Spinal cord (tissue), 10 donors: ENCODE data around the gene GH2. TPM values are rescaled to one million over a fixed set of nuclear protein-coding genes. Genes with fewer than 3 reads are reported as not detected.
A peak's percentile ranks its signal among the peaks of the same experiment; 100 is the strongest.
"Not testable (repeated sequence)": the region's sequence is repeated elsewhere in the genome, so short reads cannot be mapped to it uniquely, and the experiment has no call there.

Source experiments
- DNase-seq, 6 donors: peaks; one replicate each; pipeline versions ENCODE4 v3.0.0 to v3.0.0-alpha.2; 2013 to 2015; ENCODE audit warnings: low spot score in 6 of 6, low read depth in 4 of 6
- H3K27ac ChIP-seq: one replicate; pipeline ENCODE4 v1.5.1; 2013; ENCODE audit warnings: low read depth, low read length, control low read depth
- H3K27me3 ChIP-seq: one replicate; pipeline ENCODE4 v1.6.1; 2013; ENCODE audit warnings: low read length; ENCODE audit not compliant: control insufficient read depth, insufficient read depth
- H3K36me3 ChIP-seq: one replicate; pipeline ENCODE4 v1.6.1; 2013; ENCODE audit warnings: low read length; ENCODE audit not compliant: control insufficient read depth, insufficient read depth
- H3K4me1 ChIP-seq: one replicate; pipeline ENCODE4 v1.6.1; 2013; ENCODE audit warnings: low read length; ENCODE audit not compliant: control insufficient read depth, insufficient read depth
- H3K4me3 ChIP-seq: one replicate; pipeline ENCODE4 v1.5.1; 2013; ENCODE audit warnings: low read depth, low read length, control low read depth
- H3K9me3 ChIP-seq: one replicate; pipeline ENCODE4 v1.6.1; 2013; ENCODE audit warnings: low read length; ENCODE audit not compliant: control insufficient read depth, insufficient read depth
- WGBS: methylation state at CpG from one replicate; pipeline ENCODE4 v1.1.5; 2013; ENCODE audit warnings: missing lambda C conversion rate; ENCODE audit not compliant: insufficient coverage; 5-methylcytosine and 5-hydroxymethylcytosine counted together
- polyA plus RNA-seq, 2 donors: library from polyadenylated mRNA; unstranded; fragments of 120-200 nt; gene quantifications; one replicate each; pipeline ENCODE4 v1.2.1, GENCODE V29; 2013; ENCODE audit not compliant: insufficient read length in 2 of 2
- total RNA-seq, 2 donors: library from RNA; depleted of rRNA in 1 of 2; stranded (reverse); fragments of 120-200 nt in 1 of 2; fragments of >200 nt in 1 of 2; gene quantifications; one replicate each; pipeline versions ENCODE4 v1.2.3 to v1.2.4, GENCODE V29; 2013 to 2014
- donor health status: healthy.

GH2 gene
- total and polyA plus RNA-seq, 4 donors = 0.44 TPM; not detected in 3

DNA sequence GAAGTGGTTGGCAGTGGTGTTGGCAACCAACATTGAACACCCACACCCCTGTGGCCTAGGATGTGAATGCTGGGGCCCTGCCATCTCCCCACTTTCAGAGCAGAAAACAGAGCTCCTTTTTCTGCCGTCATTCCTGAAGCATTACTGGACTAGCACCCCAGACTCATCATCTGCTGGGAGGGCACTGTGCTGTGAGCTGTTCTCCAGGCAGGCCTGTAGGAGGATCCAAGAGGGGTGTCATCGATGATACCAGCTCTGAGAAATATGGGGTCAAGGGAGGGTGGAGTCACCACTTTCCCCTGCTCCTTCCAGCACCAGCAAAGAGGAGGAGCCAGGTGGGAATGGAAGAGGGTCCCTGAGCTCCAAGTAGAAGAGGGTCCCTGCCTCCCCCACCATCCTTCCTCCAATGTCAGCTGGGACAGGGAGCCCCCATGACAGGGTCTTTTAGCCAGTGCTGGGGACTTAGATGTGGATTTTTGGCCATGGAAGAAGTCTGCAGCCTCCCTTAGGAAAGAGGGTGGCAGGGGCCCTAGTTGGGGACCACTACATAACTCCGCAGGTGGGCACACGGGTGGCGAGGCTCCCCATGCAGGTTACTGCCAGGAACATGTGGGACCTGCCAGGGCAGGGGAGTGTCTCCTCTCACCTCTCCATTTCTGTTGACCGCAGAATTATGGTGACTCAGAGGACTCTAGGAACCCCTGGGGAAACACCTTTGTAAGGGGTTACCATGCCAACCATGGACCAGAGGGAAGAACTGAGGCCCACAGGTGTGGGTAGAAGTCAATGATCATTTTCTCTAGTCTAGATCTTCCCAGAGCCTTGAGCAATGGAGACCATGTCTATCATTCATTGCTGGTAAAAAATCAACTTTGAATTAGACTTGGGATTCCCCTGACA lies 17.4 kb upstream of the GH2 start:
- H3K4me1 ChIP-seq, H3K4me3 ChIP-seq, H3K36me3 ChIP-seq, DNase-seq, H3K27me3 ChIP-seq, H3K9me3 ChIP-seq, H3K27ac ChIP-seq: not testable (repeated sequence)
- 89% methylated on average over 4 of the region's 6 CpGs for WGBS

DNA sequence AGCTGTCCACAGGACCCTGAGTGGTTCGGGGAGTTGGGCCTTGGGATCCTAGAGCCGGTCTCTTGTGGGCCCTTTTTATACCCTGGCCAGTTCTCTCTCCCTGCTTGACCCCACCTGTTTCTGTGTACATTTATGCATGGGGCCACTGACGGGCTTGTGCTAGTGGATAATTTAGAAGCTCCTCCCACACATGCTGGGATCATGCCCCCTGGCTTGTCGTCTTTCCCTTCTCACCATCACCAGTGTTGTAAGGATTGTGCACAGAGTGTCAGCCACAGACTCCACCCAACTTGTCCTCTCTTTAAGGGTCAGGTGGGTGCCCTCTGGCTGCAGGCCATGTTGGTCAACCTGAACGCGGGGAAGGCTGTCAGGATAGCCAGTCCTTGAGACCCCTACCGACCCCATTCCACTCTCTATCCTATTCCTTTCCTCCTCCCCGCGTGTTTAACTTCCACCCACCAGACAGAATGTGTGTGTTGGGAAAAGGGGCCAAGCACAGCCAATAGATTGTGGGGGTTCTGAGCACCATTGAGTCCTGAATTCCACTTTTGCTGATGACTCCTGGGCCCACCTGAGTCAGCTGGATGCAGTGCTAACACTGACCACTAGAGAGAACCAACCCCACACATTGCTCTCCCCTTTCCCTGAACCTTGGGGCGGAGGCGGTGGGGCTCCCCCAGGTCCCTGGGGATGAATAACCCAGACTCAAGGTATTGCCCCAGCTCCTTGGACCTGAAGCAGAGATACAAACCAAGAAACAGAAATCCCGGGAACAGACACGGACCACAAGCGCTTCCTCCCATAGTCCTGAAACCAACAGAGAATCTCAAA lies 15.0 kb upstream of the GH2 start, which contains the start of gene CSH1:
Gene CSH1 (minus strand): TSS at position 51 of the 831 bp plus-strand sequence. CDS start 63 bp downstream, outside the sequence.
- H3K27me3 ChIP-seq, H3K4me3 ChIP-seq, H3K27ac ChIP-seq, DNase-seq, H3K9me3 ChIP-seq, H3K4me1 ChIP-seq, H3K36me3 ChIP-seq: not testable (repeated sequence)
- 80% methylated on average over 1 of the region's 14 CpGs for WGBS

DNA sequence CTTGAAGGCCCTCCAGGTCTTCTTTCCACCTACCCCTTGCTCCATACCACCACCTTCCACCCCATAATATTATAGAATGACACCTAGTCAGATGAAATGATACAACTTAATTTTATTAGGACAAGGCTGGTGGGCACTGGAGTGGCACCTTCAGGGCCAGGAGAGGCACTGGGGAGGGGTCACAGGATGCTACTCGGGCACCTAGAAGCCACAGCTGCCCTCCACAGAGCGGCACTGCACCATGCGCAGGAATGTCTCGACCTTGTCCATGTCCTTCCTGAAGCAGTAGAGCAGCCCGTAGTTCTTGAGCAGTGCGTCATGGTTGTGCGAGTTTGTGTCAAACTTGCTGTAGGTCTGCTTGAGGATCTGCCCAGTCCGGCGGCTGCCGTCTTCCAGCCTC lies 13.1 kb upstream of the GH2 start:
- H3K36me3 ChIP-seq, H3K27me3 ChIP-seq, H3K4me3 ChIP-seq, H3K9me3 ChIP-seq, H3K4me1 ChIP-seq, H3K27ac ChIP-seq, DNase-seq: not testable (repeated sequence)
- 100% methylated on average over 1 of the region's 10 CpGs for WGBS

DNA sequence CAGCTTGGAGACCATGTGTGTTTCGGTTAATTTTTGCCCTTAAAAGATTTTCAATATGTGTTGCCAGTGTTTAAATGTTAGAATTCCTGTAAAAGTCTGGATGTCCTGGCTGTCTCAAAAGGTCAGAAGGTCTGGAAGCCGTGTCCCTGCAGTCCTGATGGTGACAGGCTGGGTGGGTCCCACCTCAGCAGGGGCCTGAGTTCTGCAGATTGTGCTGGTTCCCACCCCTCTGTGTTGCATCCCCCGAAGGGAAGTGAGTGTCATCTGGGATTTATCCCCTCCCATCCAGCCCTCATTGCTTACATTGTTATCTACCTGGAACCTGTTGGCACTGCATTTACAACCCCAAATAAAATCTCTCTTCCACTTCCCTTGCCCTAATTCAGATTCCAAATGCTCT lies 12.3 kb upstream of the GH2 start:
- H3K4me3 ChIP-seq, H3K27me3 ChIP-seq, H3K27ac ChIP-seq, DNase-seq, H3K9me3 ChIP-seq, H3K36me3 ChIP-seq, H3K4me1 ChIP-seq: not testable (repeated sequence)
- WGBS = 69% methylated on average over 2 of the region's 3 CpGs

DNA sequence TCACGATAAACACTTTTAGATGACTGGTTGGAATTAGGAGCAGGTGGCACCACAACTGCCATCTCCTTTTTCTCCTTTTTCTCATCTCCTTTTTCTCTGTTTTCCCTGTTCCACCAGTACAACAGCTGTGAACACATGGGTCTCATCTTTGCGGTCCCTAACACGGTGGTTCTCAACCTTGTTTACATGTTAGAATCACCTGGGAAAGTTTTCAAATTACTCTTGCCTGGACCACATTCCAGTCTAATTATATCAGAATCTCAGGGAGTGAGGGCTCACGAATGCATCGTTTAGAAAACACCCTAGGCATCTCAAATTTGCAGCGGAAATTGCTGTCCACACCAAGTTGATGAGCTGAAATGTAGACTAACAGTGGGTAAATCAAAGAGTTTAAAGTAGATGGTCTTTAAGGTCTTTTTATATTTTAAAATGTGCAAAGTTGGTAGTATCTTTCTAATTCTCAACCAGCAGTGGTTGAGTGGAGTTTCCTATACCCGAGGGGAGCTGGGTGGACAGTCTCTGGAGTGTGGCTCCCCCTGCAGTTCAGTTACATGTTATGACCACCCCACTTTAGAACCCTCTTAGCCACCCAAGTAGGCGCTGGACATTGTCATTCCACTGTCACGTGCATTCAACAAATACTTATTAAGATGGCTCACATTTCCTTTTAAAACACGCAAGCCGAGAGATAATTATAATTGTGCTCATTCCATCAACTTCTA lies 10.7 kb upstream of the GH2 start:
- H3K9me3 ChIP-seq, H3K4me1 ChIP-seq, H3K4me3 ChIP-seq, DNase-seq, H3K27ac ChIP-seq, H3K27me3 ChIP-seq, H3K36me3 ChIP-seq: not testable (repeated sequence)
- WGBS = no CpG with 5 or more reads among the region's 11 CpGs

DNA sequence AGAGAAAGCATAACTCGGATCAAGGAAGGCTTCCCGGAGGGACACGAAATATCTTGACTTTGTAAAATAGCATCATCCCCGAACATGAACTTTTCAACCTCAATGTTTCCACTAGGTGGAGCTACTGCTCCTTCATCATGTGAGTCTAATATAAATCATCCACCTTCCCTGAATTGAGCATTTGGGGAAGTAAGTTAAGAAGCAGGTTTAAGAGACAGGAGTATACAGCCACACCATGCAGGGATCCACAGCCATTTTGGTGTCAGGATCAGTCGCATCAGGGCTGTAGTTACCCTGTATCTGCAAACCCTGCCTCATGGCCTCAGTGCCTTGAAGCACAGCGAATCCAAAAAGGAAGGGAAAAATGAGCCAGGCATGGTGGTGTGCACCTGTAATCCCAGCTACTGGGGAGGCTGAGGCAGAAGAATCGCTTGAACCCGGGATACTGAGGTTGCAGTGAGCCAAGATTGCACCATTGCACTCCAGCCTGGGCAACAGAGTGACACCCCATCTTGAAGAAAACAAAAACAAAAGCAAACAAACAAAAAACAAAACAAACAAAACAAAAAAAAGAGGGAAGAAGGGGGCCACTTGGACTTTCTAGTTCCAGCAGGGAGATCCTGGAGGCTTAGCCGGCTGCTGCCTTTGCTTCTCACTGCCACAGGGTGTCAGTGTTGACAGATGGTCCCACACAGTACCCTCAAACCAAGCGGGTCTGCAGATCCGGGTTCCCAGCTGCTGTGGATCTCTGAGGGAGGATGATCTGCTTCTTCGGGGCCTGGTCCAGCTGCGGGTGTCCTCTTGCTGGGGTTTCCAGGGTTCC lies 7.5 kb upstream of the GH2 start:
- not testable (repeated sequence) for H3K27ac ChIP-seq, H3K4me3 ChIP-seq, H3K27me3 ChIP-seq, H3K9me3 ChIP-seq, H3K4me1 ChIP-seq, H3K36me3 ChIP-seq
- DNase-seq = peak in 2 of 6 donors; percentile 47 to 84
- WGBS = 35% methylated on average over 2 of the region's 13 CpGs

DNA sequence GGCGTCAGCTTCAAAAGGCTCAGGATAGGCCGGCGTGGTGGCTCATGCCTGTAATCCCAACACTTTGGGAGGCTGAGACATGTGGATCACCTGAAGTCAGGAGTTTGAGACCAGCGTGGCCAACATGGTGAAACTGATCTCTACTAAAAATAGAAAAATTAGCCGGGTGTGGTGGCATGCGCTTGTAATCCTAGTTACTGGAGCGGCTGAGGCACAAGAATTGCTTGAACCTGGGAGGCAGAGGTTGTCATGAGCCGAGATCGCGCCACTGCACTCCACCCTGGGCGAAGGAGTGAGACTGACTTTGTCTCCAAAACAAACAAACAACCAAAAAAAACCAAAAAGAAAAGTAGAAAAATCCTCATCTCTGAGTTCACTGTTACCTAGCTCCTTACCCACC lies 3.4 kb upstream of the GH2 start:
- not testable (repeated sequence) for DNase-seq, H3K36me3 ChIP-seq, H3K27me3 ChIP-seq, H3K4me3 ChIP-seq, H3K9me3 ChIP-seq, H3K4me1 ChIP-seq, H3K27ac ChIP-seq
- 97% methylated on average over 6 of the region's 11 CpGs for WGBS

DNA sequence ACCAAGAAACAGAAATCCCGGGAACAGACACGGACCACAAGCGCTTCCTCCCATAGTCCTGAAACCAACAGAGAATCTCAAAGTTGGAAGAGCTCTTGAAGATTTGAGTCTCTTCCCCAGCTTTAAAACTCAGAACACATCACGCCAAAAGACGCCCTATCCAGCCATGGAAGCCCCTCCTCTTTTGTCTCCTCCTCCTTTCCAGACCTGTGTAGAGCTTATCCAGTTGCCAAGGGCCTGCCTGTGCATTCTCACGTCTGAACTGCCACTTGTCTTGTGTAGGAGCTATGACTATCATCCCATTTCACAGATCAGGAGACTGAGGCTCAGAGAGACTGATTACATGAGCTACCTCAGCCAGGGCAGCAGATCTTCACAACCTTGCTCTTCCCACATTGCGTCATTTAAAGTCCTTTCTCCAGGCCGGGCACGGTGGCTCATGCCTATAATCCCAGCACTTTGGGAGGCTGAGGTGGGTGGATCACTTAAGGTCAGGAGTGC lies 932 bp upstream of the GH2 start:
- H3K9me3 ChIP-seq, H3K4me1 ChIP-seq, DNase-seq, H3K4me3 ChIP-seq, H3K27ac ChIP-seq, H3K27me3 ChIP-seq, H3K36me3 ChIP-seq: not testable (repeated sequence)
- WGBS = 56% methylated on average over 4 of the region's 9 CpGs

DNA sequence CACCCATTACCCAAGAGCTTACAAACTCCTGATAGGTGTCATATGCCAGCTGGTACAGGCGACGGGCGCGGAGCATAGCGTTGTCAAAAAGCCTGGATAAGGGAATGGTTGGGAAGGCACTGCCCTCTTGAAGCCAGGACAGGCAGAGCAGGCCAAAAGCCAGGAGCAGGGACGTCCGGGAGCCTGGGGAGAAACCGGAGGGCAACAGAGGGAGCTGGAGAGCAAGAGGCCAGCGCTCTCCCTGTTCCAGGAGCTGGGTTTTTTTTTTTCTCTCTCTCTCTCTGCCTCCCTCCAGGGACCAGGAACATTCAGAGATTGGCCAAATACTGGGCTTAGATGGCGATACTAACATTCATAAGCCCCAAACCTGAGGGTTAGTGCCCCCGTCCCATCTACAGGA lies 407 bp downstream of the GH2 start:
- H3K4me3 ChIP-seq, H3K27ac ChIP-seq, DNase-seq, H3K9me3 ChIP-seq, H3K36me3 ChIP-seq, H3K27me3 ChIP-seq, H3K4me1 ChIP-seq: not testable (repeated sequence)
- WGBS = 38% methylated on average over 9 of the region's 11 CpGs
